Suprapubic skin (tissue), 4 donors: ENCODE results near the gene ABHD11.

ENCODE experiments used
- EP300 ChIP-seq: sonication (generic); formaldehyde crosslinking; IDR thresholded peaks from one replicate; pipeline ENCODE4 v1.6.1; 2017; ENCODE audit warnings: antibody characterized with exemption
- POLR2A ChIP-seq, 2 donors: fragments of 450-650 bp; IDR thresholded peaks; one replicate each; pipeline ENCODE4 v1.6.1; 2017; ENCODE audit warnings: antibody characterized with exemption in 2 of 2, mild to moderate bottlenecking in 2 of 2, moderate library complexity in 2 of 2
- POLR2AphosphoS5 ChIP-seq, 3 donors: sonication (generic); formaldehyde crosslinking; IDR thresholded peaks; one replicate each; pipeline ENCODE4 v1.6.1; 2017; ENCODE audit warnings: antibody characterized with exemption in 3 of 3
- TF ChIP-seq, protein P1 (sequence below), 2 donors: fragments of 200-600 bp in 1 of 2; fragments of 450-650 bp in 1 of 2; sonication (generic) in 1 of 2; IDR thresholded peaks; one replicate each; pipeline ENCODE4 v1.5.1; 2016 to 2019; ENCODE audit warnings: antibody characterized with exemption in 2 of 2, mild to moderate bottlenecking in 1 of 2, moderate library complexity in 1 of 2

DNA sequence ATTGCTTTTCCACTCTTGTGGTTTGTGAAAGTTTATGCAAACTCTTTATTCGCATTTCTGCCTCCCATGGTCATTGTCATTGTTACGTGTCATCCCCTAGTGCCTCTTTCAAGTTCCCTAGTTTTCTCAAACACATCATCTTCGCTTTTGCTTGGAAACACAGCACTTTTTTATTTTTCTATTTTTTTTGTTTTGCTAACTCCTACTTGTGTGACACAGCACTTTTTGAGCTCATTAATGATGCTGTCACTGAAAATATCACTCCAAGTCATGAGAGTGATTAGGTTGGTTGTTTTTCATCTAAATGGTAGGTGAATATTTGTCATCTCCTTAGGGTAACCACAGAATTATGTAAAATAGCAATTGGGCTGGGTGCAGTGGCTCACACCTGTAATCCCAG lies 10.7 kb downstream of the ABHD11 start:
- TF ChIP-seq POLR2A (IDR thresholded peaks at IDR 0.05) = no peak
- TF ChIP-seq POLR2AphosphoS5 (IDR thresholded peaks at IDR 0.05) = no peak
- TF ChIP-seq, protein P1, sequence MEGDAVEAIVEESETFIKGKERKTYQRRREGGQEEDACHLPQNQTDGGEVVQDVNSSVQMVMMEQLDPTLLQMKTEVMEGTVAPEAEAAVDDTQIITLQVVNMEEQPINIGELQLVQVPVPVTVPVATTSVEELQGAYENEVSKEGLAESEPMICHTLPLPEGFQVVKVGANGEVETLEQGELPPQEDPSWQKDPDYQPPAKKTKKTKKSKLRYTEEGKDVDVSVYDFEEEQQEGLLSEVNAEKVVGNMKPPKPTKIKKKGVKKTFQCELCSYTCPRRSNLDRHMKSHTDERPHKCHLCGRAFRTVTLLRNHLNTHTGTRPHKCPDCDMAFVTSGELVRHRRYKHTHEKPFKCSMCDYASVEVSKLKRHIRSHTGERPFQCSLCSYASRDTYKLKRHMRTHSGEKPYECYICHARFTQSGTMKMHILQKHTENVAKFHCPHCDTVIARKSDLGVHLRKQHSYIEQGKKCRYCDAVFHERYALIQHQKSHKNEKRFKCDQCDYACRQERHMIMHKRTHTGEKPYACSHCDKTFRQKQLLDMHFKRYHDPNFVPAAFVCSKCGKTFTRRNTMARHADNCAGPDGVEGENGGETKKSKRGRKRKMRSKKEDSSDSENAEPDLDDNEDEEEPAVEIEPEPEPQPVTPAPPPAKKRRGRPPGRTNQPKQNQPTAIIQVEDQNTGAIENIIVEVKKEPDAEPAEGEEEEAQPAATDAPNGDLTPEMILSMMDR (IDR thresholded peaks at IDR 0.05) = no peak
- TF ChIP-seq EP300 = no peak
